NCI-H1694 (cell line): ENCODE results near the gene GNB3.

ENCODE experiments used
- DNase-seq: peaks from one replicate; lab custom pipeline; 2025; lab: John Stamatoyannopoulos, UW

The GNB3 gene

GRCh38 chr12:6823182-6824084 lies 17.3 kb upstream of the GNB3 start:
- no peak for DNase-seq

- no peak for DNase-seq
Observed at GRCh38 chr12:6824085-6824775, 16.5 kb upstream of the GNB3 start.

GRCh38 chr12:6824901-6825381 lies 15.8 kb upstream of the GNB3 start:
- no peak for DNase-seq

- DNase-seq: peak; percentile 90
Observed at GRCh38 chr12:6825398-6826124, 15.2 kb upstream of the GNB3 start.

- no peak for DNase-seq
Observed at GRCh38 chr12:6826125-6826733, 14.5 kb upstream of the GNB3 start.

GRCh38 chr12:6826734-6827436 lies 13.8 kb upstream of the GNB3 start:
- no peak for DNase-seq

- peak; percentile 96 for DNase-seq
Observed at GRCh38 chr12:6827437-6827911, 13.3 kb upstream of the GNB3 start.

GRCh38 chr12:6827982-6828780 lies 12.5 kb upstream of the GNB3 start, which contains the start of gene P3H3:
TSS of gene P3H3 (plus strand) at chr12:6828407. CDS start at chr12:6828441, 34 bp downstream.
- DNase-seq: peak; percentile 45

GRCh38 chr12:6828781-6829535 lies 11.8 kb upstream of the GNB3 start:
- DNase-seq: no peak

- no peak for DNase-seq
Observed at GRCh38 chr12:6829536-6830220, 11.0 kb upstream of the GNB3 start.

- no peak for DNase-seq
Observed at GRCh38 chr12:6830286-6830890, 10.3 kb upstream of the GNB3 start.

GRCh38 chr12:6830999-6831398 lies 9.7 kb upstream of the GNB3 start:
- DNase-seq: no peak

GRCh38 chr12:6831450-6831995 lies 9.2 kb upstream of the GNB3 start:
- DNase-seq: no peak

GRCh38 chr12:6832125-6832524 lies 8.6 kb upstream of the GNB3 start:
- no peak for DNase-seq

- DNase-seq: no peak
Observed at GRCh38 chr12:6833189-6833890, 7.4 kb upstream of the GNB3 start.

GRCh38 chr12:6834254-6834653 lies 6.5 kb upstream of the GNB3 start:
- no peak for DNase-seq

- no peak for DNase-seq
Observed at GRCh38 chr12:6834873-6835272, 5.9 kb upstream of the GNB3 start.

GRCh38 chr12:6836851-6837250 lies 3.9 kb upstream of the GNB3 start:
- no peak for DNase-seq
